Measurements from ENCODE around the gene FCGR3A. TPM values are rescaled to one million over a fixed set of nuclear protein-coding genes. Genes with fewer than 3 reads are reported as not detected.
A peak's percentile ranks its signal among the peaks of the same experiment; 100 is the strongest.

Gene FCGR3A
- total and polyA plus RNA-seq, 3 donors from 2014 or later, result 2.0 to 25.7 (median 5.5) TPM

DNA sequence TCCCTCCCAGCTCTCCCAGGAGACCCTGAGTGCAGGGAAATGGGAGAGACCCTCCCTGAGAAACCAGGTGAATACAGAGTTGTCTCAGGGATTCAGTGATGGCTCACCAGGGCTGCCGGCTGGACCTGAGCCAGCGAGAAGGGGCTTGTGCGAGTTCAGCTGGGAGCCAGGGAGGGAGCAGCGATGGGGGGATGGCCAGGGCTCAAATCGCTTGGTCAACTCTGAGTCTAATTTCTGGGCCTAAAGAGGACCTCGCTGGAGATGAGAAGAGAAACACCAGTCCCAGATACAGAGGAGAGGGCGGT lies 37.9 kb downstream of the FCGR3A start:
- H3K27me3 ChIP-seq, result no peaks in the 10 kb centered on the region

DNA sequence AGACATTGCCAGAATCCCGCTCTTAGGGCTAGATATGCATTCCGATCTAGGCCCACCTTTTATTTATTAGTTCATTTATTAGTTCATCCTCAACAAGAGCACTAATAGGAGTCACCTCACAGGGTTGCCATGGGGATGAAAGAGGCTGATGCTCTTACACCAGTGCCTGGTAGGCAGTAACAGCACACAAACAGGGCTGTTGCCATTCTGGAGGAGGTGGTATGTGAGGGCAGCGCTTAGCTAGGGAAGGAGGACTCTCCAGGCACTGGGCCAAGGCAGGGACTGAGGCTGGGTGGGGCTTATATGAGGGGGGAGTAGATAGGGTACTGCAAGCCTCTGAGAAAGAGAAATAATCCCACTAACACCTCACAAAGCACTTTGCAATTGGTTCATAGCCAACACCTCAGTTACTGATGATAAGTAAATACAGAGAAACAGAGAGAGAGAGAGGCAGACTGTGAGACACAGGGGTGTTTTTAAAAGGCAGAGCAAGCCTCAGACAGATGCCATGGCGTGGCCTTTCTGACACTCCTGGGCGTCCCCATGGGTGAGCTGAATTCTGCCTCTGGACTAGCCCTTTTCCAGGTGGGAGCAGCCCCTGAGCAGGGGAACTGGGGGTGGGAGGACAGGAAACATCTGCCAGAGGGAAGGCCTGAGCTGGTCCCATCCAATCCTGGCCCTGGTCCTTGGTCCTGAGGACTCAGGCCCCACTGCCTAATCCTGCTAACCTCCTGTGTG lies 38.4 kb downstream of the FCGR3A start:
- WGBS, 2 donors, result 80 to 84% methylated on average over 5 of the region's 5 CpGs

More for the DNA sequence above, 37.9 kb downstream of the FCGR3A start:
- no peak for DNase-seq
- intact Hi-C loops (cut with DNase I; ENCODE audit: low total_unique reads), result no loop called here
- no peak overlapping the region for H3K4me3 ChIP-seq
- H3K27ac ChIP-seq, result no peak overlapping the region
- no peaks in the 10 kb centered on the region for H3K36me3 ChIP-seq (ENCODE audit: low read depth, missing control alignments)
- TF ChIP-seq POLR2A (IDR thresholded peaks at IDR 0.05) (no peak), CTCF (IDR thresholded peaks at IDR 0.05) (no peak)
- no peaks in the 10 kb centered on the region for H3K9me3 ChIP-seq
- H3K4me1 ChIP-seq, result no peaks in the 10 kb centered on the region
- 96% methylated on average over 7 of the region's 7 CpGs for WGBS, 2 donors

GRCh38 chr1:161510477-161510876 lies 39.1 kb downstream of the FCGR3A start:
- intact Hi-C loops (cut with DNase I; ENCODE audit: low total_unique reads), result no loop called here
- Histone ChIP-seq H3K27me3 (no peaks in the 10 kb centered on the region), H3K4me1 (no peaks in the 10 kb centered on the region), H3K9me3 (no peaks in the 10 kb centered on the region), H3K36me3 (ENCODE audit: low read depth, missing control alignments) (no peaks in the 10 kb centered on the region), H3K27ac (no peak overlapping the region), H3K4me3 (no peak overlapping the region)
- TF ChIP-seq POLR2A (IDR thresholded peaks at IDR 0.05), result no peak
- no peak for DNase-seq
- 60 to 87% methylated on average over 1 to 3 of the region's 3 CpGs for WGBS, 2 donors

More for the DNA sequence above, 38.4 kb downstream of the FCGR3A start:
- DNase-seq, result no peak
- no peak overlapping the region for H3K27ac ChIP-seq
- no peak overlapping the region for H3K4me3 ChIP-seq
- TF ChIP-seq POLR2A (IDR thresholded peaks at IDR 0.05), result no peak
- TF ChIP-seq CTCF (IDR thresholded peaks at IDR 0.05), result no peak
- no peaks in the 10 kb centered on the region for H3K9me3 ChIP-seq
- H3K36me3 ChIP-seq (ENCODE audit: low read depth, missing control alignments), result no peaks in the 10 kb centered on the region
- H3K27me3 ChIP-seq, result no peaks in the 10 kb centered on the region
- intact Hi-C loops (cut with DNase I; ENCODE audit: low total_unique reads), result no loop called here
- H3K4me1 ChIP-seq, result no peaks in the 10 kb centered on the region

GRCh38 chr1:161506336-161507223 lies 43.0 kb downstream of the FCGR3A start:
- no peaks in the 10 kb centered on the region for H3K27me3 ChIP-seq
- 50 to 60% methylated on average over 10 to 13 of the region's 15 CpGs for WGBS, 2 donors
- intact Hi-C loops (cut with DNase I; ENCODE audit: low total_unique reads), result no loop called here
- H3K4me1 ChIP-seq, result no peaks in the 10 kb centered on the region
- no peak for TF ChIP-seq CTCF (IDR thresholded peaks at IDR 0.05)
- TF ChIP-seq POLR2A (IDR thresholded peaks at IDR 0.05), result no peak
- no peaks in the 10 kb centered on the region for H3K36me3 ChIP-seq (ENCODE audit: low read depth, missing control alignments)
- peak overlapping the region in 1 of 2 donors; percentile 30 for H3K27ac ChIP-seq
- no peak for DNase-seq
- H3K9me3 ChIP-seq, result no peaks in the 10 kb centered on the region
- peak overlapping the region in 1 of 2 donors; percentile 6 for H3K4me3 ChIP-seq

GRCh38 chr1:161505686-161506085 lies 43.9 kb downstream of the FCGR3A start:
- Histone ChIP-seq H3K4me1 (no peaks in the 10 kb centered on the region), H3K4me3 (peak overlapping the region in 1 of 2 donors; percentile 6), H3K27me3 (no peaks in the 10 kb centered on the region), H3K9me3 (no peaks in the 10 kb centered on the region), H3K36me3 (ENCODE audit: low read depth, missing control alignments) (no peaks in the 10 kb centered on the region), H3K27ac (peak overlapping the region in 1 of 2 donors; percentile 30)
- DNase-seq, result no peak
- 83 to 92% methylated on average over 6 of the region's 6 CpGs for WGBS, 2 donors
- intact Hi-C loops (cut with DNase I; ENCODE audit: low total_unique reads), result no loop called here
- TF ChIP-seq POLR2A (IDR thresholded peaks at IDR 0.05) (no peak), CTCF (IDR thresholded peaks at IDR 0.05) (no peak)
